HG03342 (cell line): ENCODE results near the gene PTPRT.

Experiments
- ATAC-seq: cut with Tn5 transposase; IDR thresholded peaks from one replicate; pipeline ENCODE4 v1.9.1; 2021; ENCODE audit warnings: mild to moderate bottlenecking, moderate library complexity; ENCODE audit not compliant: unreplicated experiment

The PTPRT gene

DNA sequence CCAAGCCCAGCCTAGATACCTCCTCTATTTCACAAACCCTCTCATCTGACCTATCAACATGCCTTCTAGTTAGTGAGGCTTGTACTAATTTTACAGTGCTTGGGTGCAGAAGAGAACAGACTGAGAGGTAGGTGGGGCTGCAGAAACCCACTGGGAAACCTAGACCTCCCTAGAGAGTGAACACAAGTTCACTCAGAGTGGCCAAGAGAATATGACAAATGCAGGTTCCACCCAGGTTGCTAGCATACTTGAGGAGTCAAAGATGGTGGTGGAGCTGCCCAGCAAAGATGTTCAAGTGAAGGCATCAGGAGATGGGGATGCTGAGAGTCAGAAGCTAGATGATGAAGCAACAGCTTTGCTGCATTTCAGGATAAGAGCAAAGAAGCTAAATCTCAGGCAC is 337.0 kb downstream of the PTPRT start:
- ATAC-seq = no peak

DNA sequence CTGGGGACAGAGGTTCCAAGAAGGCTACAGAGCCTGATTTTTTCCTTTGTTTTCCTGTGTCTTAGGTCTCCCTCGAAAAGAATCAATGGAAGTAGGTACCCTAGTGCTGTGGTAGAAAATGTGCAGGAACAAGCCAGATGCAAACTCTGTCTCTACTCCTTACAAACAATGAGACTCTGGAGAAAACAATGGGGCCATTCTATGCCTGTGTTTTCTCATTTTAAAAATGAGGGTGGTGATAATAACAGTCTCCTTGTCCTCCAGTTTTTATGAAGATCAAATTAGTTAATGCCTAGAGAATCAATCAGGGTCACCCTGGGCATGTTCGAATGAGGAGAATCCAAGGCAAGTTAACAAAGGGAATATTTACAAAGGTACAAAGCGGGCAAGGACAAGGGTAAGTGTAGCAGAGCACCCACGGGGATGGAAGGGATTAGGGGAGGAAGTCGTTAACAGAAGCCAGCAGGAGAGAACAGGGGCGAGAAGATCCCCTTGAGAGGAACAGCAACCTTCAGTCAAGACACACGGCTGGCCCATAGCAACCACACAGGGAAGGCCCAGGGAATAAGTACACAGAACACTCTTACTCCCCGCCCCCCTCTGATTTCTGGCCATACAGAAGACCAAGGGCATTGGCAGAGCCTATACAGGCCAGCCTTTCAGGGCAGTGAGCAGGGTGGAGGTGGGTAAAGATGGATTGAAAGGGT is 342.8 kb downstream of the PTPRT start:
- ATAC-seq = no peak

DNA sequence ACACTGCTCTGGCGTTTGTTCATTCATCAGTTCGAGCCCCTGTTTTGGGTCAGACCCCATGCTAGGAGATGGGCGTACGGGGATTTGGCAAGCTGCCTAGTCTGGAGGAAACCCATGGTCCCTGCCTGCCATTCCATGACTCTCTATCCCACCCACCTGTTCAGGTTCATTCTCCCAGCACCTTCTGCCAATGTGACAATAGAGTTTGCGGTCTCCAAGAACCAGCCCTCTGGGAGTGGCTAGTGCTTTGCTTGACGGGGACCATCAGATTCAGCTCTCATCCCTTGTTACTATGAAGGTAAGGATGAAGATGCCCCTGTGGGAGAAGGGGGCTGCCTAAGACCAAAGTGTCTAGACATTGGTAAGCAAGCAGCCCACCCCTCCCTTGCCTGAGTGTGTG is 345.0 kb downstream of the PTPRT start:
- ATAC-seq = no peak

DNA sequence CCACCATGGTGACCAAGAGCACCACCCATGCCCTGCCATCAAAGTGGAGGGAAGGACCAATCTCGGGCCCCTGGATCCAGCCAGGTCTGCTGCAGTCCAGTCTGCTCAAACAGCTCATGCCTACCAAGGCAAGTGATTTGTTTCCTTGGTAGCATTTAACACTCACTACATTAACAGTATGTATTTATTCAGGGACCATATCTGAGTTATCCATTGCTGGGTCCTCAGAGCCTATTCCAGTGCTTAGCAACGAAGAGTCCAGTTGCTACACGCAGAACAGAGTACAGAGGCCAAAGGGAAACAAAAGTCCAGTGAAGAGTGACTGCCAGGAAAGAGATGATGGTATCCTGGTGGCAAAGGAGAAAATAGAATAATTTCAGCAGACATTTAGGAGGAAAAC is 352.2 kb downstream of the PTPRT start:
- ATAC-seq = no peak

DNA sequence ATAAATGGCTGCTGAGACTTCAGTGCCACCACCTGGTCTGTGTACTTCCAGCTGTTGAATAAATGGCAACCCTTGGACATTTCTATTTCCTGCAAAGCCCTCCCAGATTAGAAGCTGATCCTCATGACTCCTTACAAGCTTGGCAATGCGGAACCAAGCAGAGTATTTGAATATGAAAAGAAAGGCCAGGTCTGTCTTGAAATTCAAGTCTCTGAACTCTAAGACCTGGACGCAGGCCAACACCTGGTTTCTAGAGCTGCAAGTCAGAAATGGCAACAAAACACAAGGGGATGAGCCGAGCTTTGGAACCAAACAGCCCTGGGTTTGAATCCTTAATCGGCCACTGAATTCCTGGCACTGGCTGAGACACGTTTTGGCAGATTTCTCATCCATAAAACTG is 353.4 kb downstream of the PTPRT start:
- ATAC-seq = no peak

DNA sequence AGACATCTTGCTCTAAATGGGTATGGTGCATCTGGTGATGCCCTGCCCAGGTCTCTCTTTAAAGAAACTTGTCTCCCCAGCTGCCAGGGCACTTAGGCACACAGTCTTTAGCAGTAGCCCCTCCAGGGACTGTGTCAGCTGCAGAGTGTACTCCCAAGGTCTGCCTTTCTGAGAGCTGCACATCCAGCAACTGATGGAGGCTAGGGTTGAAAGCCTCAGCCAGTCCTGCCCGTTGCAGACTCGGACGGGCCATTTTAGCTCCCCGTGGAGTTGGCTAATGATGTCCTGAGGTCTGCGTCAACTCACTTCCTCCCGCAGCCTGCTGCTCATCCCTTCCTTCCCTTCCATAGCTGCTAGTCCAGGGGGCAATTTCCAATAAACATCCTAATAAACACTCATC is 381.8 kb downstream of the PTPRT start:
- ATAC-seq = no peak

DNA sequence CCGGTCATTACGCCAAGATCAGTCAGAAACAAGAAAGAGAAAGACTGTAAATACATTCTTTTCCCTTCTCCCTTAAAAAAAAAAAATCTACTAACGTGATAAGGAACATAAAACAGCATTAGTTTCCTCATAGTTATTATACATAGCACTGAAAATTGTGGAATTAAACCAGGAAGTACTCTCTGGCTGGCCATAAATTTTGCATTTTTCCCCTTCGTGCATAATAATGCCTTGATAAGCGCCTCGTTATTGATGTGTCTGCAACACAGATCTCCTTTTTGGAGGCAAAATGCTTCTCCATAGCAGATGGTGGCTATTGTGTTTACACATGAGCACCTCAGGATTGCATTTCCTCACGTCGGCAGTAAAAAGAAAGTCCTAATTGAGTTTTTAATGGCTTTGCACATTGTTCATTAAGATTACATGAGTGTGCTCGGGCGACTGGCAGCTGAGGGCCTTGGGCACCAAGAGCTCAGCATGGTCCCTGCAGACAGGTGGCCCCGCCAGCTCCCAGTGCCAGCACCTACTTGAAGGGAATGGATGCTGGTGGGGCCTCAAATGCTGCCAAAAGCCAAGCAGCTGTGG is 394.5 kb downstream of the PTPRT start:
- ATAC-seq = no peak

DNA sequence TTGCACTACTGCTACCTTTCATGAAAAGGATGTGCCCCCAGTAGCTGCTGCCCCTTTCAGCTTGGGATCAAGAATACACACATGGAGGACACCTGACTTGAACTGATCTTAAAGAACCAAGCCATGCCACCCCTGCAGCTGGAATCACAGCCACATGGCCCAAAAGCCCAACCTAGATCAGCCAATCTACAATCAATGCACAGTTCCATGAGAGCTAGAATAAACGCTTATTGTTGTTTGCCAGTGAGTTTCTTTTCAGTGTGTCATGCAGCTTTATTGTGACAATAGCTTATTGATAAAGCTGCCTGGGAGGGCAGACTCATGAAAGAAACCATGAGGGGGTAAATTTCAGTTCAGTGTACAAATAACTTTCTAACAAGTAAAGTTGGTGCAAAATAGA is 397.7 kb downstream of the PTPRT start:
- no peak for ATAC-seq

DNA sequence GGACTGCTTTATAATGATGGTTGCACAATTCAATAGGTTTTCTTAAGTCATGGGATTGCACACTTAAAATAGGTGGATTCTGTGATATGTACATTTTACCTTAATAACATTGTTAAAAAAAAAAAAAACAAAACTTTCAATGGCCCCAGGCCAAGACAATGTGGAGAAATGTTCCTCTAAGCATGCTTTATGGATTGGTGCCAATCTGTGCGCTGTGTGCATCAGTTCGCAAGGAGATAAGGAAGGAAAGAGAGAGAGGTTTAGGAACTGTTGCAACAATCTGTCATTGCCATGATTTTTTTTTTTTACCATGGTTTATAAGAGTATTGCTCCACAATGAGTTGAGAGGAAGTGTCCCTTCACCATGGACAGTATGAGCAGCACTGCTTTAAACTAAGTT is 399.6 kb downstream of the PTPRT start:
- ATAC-seq = no peak

DNA sequence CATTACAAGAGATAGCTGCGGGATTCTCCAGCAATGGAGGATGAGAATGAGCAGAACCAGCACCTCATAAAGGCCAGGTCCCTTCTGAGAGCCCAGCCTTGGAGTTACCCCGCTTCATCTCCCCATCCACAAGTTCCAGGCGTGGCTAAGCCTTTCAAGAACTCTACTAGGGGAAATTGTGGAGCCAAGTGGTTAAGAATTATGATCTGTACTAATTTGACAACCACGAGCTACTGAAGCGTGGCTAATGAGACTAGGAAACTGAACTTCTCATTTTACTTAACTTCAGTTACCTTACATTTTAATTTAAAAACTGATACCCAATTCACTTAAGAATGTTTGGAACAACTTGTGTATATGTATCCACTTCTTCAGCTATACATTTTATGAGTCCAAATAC is 401.0 kb downstream of the PTPRT start:
- no peak for ATAC-seq

DNA sequence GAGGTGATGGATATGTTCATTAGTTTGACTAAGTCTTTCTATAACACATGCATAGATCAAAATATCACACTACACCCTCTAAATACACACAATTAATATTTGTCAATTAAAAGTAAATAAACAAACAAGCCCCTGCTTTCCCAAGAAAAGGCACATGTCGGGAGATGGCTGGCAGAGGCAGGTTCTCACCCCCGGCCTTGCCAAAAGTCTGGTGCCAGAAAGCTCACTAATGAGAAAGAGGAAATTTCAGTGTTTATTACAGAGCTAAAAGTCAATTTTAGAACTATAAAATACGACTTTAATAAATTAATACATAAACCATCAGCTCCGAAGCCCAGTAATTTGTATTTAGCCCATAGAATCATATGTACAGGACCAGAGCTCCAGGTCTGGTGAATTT is 404.7 kb downstream of the PTPRT start:
- ATAC-seq = no peak

DNA sequence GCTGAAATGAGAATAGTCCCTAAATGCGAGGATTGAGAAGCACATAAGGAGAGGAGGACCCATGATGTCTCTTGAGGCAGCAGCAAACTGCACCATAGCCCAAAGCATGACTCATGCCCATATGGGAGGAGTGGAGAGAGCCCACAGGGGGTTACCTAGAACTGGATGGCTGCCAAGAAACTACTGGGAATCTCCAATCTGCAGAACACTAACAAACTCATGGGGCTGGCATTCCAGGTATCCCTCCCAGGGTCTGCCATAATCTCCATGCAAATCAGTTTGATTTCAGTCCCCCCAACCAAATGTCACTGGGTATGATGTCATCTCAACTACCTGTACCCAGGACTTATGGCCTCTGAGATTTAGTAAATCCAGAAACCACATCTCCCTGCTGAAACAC is 410.5 kb downstream of the PTPRT start:
- ATAC-seq = no peak

DNA sequence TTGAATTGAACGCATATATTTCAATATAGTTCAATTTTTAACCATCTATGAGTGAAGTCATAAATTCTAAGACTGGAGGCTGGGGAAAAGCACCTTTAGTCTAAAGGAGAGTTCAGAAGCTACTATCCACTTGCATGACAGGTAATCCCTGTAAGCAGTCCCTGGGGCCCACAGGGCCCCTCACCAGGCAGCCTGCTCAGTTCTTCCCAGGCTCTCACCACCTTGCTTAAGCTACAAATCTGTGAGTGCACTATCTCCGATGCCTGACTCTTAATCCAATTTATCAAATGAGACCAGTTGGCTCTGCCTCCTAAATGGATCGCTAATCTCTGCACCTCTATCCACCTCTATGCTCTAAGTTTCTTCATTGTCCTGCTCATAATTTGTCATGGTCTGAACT is 413.8 kb downstream of the PTPRT start:
- ATAC-seq = no peak

DNA sequence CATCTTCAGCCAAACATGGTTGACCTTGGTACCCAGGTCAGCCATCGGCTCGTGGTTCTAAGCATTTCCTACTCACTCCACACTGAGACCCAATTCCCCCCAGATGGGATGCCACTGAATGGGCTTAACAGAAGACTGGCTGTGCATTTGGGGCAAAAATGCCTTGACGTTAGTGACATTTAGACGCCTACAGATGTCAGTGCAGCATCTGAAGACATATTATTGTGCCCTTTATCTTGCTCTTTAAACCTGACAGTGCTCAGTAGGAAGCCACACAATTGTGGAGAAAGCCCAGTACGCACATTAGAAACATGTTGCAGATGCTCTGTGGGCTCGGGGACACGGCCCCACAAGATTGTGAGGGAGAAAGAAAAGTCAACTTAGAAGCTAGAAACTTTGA is 414.7 kb downstream of the PTPRT start:
- no peak for ATAC-seq

DNA sequence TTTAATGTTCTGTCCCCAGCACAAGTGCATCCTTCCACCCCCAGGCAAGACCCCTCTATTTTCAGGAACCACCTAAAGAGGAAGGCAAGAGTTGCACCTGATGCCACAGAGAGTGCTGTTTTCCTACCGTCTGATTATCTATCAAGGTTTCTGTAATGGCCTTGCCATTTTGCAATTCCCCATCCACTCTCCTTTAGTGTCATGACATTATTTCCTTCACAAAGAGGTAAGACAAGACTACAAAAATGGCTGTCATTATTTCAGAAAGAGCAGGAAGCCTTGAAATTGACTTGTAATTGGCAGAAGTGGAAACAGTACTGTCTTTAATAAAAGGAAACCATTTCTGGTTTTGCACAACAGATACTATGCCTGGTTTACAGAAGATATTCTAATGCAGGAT is 426.7 kb downstream of the PTPRT start:
- no peak for ATAC-seq

DNA sequence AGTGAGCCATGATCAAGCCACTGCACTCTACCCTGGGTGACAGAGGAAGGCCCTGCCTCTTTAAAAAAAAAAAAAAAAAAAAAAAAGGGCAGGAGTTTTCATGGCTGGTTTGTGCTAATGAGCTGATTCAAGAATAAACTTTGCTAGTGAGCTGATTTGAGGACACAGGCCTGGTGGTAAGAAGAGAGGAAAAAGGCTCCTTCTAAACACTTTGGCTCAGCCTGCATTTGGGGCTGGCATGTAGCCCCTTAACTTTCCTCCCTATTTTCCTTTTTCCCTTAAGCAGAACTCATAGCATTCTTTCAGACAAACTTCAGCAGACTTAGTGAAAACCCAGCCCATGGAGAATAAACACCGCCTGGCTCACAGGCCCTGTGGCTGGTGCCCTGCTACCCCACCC is 432.7 kb downstream of the PTPRT start:
- no peak for ATAC-seq

DNA sequence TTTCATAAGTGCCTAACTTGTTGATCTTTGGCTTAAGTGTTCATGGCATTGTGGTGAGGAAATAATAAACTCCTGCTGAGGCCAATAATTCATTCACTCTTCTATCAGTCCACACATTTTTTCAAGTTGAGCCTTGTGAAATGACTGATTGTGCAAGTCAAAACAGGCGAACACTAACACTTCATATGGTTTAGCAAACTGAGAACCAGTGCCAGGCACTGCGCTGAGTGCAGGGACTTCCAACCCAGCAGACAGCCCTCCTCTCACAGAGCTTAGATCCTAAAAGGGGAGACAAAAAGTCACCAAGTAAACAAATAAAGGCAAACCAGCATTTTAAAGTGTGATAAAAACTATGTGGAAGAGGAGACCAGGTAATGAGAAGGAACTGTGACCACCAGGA is 435.0 kb downstream of the PTPRT start:
- no peak for ATAC-seq

DNA sequence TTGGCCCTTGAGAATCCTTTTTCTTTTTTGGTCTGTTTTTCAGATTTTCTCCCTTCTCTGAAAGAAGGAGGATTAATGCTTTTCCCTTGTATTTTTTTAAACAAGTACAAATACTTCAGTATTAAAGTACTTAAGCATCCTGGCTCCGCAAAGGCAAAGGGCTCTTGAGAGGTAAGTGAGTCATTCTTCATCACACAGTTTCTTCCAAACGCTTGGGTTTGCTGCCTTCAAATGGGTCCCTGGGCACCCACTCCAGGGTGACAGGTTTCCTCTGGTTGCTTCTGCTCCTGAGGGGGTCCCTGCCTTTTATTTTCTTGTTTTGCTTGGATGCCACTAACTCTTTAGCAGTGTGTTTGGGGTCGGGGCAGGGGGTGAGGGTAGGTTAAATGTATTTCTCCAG is 437.1 kb downstream of the PTPRT start:
- no peak for ATAC-seq

DNA sequence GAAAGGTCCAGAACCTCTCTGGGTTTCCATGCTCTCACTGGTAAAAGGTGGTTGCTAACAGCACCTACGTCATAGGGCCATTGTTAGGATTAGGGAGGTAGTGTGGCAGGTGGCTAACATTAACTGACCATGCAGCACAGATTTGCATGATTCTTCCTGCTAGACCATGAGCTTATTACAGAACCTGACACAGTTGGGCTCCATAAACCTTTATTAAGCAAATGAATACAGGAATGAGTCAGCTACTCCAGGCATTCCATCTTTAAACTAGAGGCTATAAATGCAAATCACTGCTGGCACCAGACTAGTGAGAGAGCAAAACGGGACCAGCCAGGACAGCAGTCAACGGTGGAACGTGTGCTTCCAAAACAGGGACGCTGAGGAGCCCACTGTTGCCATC is 440.1 kb downstream of the PTPRT start:
- no peak for ATAC-seq

DNA sequence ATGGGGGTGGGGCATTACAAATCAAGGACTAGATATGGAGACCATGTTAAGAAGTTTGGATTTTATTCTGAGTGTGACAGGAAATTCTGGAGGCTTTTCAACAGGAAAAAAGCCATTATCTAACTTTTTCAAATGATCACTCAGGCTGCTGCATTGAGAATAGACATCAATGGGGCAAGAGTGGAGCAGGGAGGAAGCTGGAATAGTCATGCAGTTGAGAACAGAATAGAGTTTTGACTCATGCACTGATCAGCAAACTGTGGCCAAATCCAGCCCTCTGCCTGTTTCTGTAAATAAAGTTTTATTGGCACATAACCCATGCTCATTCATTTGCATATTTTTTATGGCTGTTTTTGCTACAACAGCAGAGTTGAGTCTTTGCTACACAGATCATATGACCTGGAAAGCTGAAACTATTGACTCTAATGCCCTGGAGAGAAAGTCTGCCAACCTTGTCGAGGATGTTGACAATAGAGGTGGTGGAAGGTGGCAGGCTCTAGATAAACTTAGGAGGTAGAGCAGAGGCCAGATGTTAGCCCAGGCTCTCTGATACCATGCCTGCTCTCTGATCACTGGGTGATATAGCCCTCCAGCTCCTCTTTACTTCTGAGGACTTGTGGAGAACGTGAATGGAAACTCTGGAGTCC is 441.8 kb downstream of the PTPRT start:
- ATAC-seq = no peak

DNA sequence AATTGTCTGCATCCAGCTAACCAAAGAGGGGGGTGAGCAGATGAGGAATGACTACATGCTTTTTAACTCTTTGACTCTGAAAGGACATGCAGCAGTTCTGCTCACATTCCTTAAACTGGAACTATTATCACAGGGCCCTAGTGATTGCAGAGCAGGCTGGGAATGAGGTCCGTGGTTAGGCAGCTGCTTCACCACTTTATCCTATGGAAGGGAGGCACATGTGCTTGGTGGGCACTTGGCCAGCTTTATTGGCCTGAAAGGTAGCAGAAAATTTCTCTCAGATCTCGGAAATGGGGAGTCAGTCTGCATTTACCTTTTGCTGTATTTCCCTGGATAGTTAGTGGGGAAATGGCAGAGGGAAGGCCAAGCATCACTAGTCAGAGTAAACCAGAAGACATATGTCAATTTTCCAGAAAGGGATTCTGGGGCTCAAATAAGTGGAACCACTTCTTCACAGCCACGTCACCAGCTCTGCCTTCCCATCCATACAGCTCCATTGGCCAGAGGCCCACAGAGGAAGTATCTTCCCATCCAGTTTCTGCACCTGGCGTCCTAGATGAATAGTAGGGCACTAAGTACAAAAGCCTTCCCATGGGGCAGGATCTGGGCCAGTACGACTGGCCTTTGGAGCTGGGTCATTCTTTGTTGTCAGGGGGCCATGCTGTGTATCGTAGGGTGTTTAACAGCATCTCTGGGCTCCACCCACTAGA is 444.8 kb downstream of the PTPRT start:
- ATAC-seq = no peak

DNA sequence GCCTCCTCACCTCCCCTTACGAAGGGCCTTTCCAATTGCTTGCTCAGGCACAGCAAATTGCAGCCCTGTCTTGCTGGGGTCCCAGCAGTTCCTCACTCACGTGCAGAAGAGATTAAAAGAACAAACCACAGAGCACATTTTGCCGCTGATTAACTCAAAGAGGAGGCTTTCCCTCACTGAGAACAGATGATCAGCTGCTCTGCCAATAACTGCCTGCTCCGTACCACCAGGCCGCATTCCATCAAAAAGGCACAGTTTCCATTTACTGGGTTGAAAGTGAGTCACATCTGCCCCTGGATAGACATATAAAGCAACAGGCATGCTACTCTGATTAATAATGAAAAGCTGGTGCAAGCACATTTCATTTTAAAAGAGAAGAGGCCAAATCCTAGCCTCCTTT is 446.8 kb downstream of the PTPRT start:
- no peak for ATAC-seq
